Esophagus mucosa (tissue), 1 donor: Measurements from ENCODE around the gene FTO. TPM values are rescaled to one million over a fixed set of nuclear protein-coding genes. Genes with fewer than 3 reads are reported as not detected.
A peak's percentile ranks its signal among the peaks of the same experiment; 100 is the strongest.

Source experiments
- ATAC-seq: fragments of 200-7000 bp; cut with Tn5 transposase; one replicate; pipeline ENCODE4 v1.9.1; 2020
- total RNA-seq: library from RNA; stranded (reverse); gene quantifications from one replicate; pipeline ENCODE4 v1.2.4, GENCODE V29; 2023
- donor health status: DM: yes; HTN: yes; CAD: no.

Gene FTO
- total RNA-seq, 1 donor from 2014 or later = 33.3 TPM

- no peak for ATAC-seq
These were observed 311.2 kb downstream of the FTO start for GRCh38 chr16:54015147-54015546.

- no peak for ATAC-seq
These were observed 318.4 kb downstream of the FTO start for GRCh38 chr16:54022362-54022761.

GRCh38 chr16:54026456-54026855 is 322.5 kb downstream of the FTO start:
- no peak for ATAC-seq

GRCh38 chr16:54027062-54027461 is 323.1 kb downstream of the FTO start:
- no peak for ATAC-seq

- ATAC-seq = no peak
These were observed 323.6 kb downstream of the FTO start for GRCh38 chr16:54027558-54027957.

- no peak for ATAC-seq
These were observed 324.0 kb downstream of the FTO start for GRCh38 chr16:54027995-54028394.

- ATAC-seq = peak; percentile 62
These were observed 326.5 kb downstream of the FTO start for GRCh38 chr16:54030451-54030850.

- ATAC-seq = peak; percentile 89
These were observed 327.3 kb downstream of the FTO start for GRCh38 chr16:54031107-54031760.

- ATAC-seq = peak; percentile 24
These were observed 329.8 kb downstream of the FTO start for GRCh38 chr16:54033747-54034146.

- ATAC-seq = no peak
These were observed 330.7 kb downstream of the FTO start for GRCh38 chr16:54034684-54035083.

GRCh38 chr16:54040480-54040879 is 336.5 kb downstream of the FTO start:
- no peak for ATAC-seq

GRCh38 chr16:54040975-54041374 is 337.0 kb downstream of the FTO start:
- no peak for ATAC-seq

- no peak for ATAC-seq
These were observed 344.9 kb downstream of the FTO start for GRCh38 chr16:54048586-54049495.

GRCh38 chr16:54049591-54050458 is 345.9 kb downstream of the FTO start:
- ATAC-seq = no peak

GRCh38 chr16:54050459-54051210 is 346.7 kb downstream of the FTO start:
- no peak for ATAC-seq

GRCh38 chr16:54051821-54052220 is 347.9 kb downstream of the FTO start:
- ATAC-seq = no peak

GRCh38 chr16:54052271-54052670 is 348.3 kb downstream of the FTO start:
- ATAC-seq = no peak

- ATAC-seq = no peak
These were observed 350.2 kb downstream of the FTO start for GRCh38 chr16:54053891-54054820.

GRCh38 chr16:54055191-54055590 is 351.2 kb downstream of the FTO start:
- no peak for ATAC-seq

GRCh38 chr16:54055864-54056263 is 351.9 kb downstream of the FTO start:
- no peak for ATAC-seq

GRCh38 chr16:54056921-54057320 is 353.0 kb downstream of the FTO start:
- ATAC-seq = no peak
